Measurements from ENCODE around the gene SYT9. TPM values are rescaled to one million over a fixed set of nuclear protein-coding genes. Genes with fewer than 3 reads are reported as not detected.

The SYT9 gene
- polyA plus RNA-seq, 1 donor from 2014 or later = 2.3 TPM

GRCh38 chr11:7480113-7480512 is 228.4 kb downstream of the SYT9 start:
- H3K9me3 ChIP-seq (ENCODE audit: low read length) = no peaks in the 10 kb centered on the region
- H3K9ac ChIP-seq (ENCODE audit: low read length) = no peak overlapping the region
- H2AFZ ChIP-seq (ENCODE audit: low read depth, low read length) = no peak overlapping the region
- H3K27me3 ChIP-seq (ENCODE audit: insufficient read depth, low read depth, low read length) = no peaks in the 10 kb centered on the region
- H3K36me3 ChIP-seq (ENCODE audit: insufficient read depth, low read length) = no peaks in the 10 kb centered on the region
- TF ChIP-seq RAD21 (conservative IDR thresholded peaks at IDR 0.05) (no peak), MXI1 (conservative IDR thresholded peaks at IDR 0.05; ENCODE audit: poor library complexity, severe bottlenecking) (no peak), EZH2 (IDR thresholded peaks at IDR 0.05; ENCODE audit: borderline replicate concordance, insufficient read depth, low read length, poor library complexity, severe bottlenecking) (no peak), POLR2AphosphoS5 (IDR thresholded peaks at IDR 0.05) (no peak), TAF1 (IDR thresholded peaks at IDR 0.05; ENCODE audit: low read depth) (no peak), CTCF (IDR thresholded peaks at IDR 0.05; ENCODE audit: poor library complexity, severe bottlenecking) (no peak)
- no peak overlapping the region for H3K27ac ChIP-seq (ENCODE audit: low read length)
- no peak overlapping the region for H3K4me2 ChIP-seq (ENCODE audit: low read length)
- H3K9me2 ChIP-seq (ENCODE audit: insufficient read depth, low read length) = no peaks in the 10 kb centered on the region
- H3K4me3 ChIP-seq (ENCODE audit: low read length) = no peak overlapping the region
- no peaks in the 10 kb centered on the region for H3K79me2 ChIP-seq (replicated peaks; ENCODE audit: insufficient read depth, low read length)
- no peaks in the 10 kb centered on the region for H4K20me1 ChIP-seq (ENCODE audit: insufficient read depth)
- H3F3A ChIP-seq (ENCODE audit: insufficient read depth, low read length, poor library complexity, severe bottlenecking) = no peaks in the 10 kb centered on the region

GRCh38 chr11:7484131-7484530 is 232.4 kb downstream of the SYT9 start:
- H3K9me2 ChIP-seq (ENCODE audit: insufficient read depth, low read length) = no peaks in the 10 kb centered on the region
- no peak overlapping the region for H3K27ac ChIP-seq (ENCODE audit: low read length)
- no peaks in the 10 kb centered on the region for H3K27me3 ChIP-seq (ENCODE audit: insufficient read depth, low read depth, low read length)
- H3K9ac ChIP-seq (ENCODE audit: low read length) = no peak overlapping the region
- no peaks in the 10 kb centered on the region for H4K20me1 ChIP-seq (ENCODE audit: insufficient read depth)
- H3F3A ChIP-seq (ENCODE audit: insufficient read depth, low read length, poor library complexity, severe bottlenecking) = no peaks in the 10 kb centered on the region
- no peak overlapping the region for H3K4me2 ChIP-seq (ENCODE audit: low read length)
- no peak overlapping the region for H2AFZ ChIP-seq (ENCODE audit: low read depth, low read length)
- no peaks in the 10 kb centered on the region for H3K36me3 ChIP-seq (ENCODE audit: insufficient read depth, low read length)
- no peaks in the 10 kb centered on the region for H3K79me2 ChIP-seq (replicated peaks; ENCODE audit: insufficient read depth, low read length)
- TF ChIP-seq RAD21 (conservative IDR thresholded peaks at IDR 0.05) = no peak
- TF ChIP-seq TAF1 (IDR thresholded peaks at IDR 0.05; ENCODE audit: low read depth) = no peak
- TF ChIP-seq MXI1 (conservative IDR thresholded peaks at IDR 0.05; ENCODE audit: poor library complexity, severe bottlenecking) = no peak
- no peak for TF ChIP-seq REST (IDR thresholded peaks at IDR 0.05; ENCODE audit: borderline replicate concordance)
- TF ChIP-seq SMC3 (conservative IDR thresholded peaks at IDR 0.05; ENCODE audit: poor library complexity) = no peak
- TF ChIP-seq POLR2AphosphoS5 (IDR thresholded peaks at IDR 0.05) = no peak
- no peak for TF ChIP-seq EP300 (conservative IDR thresholded peaks at IDR 0.05; ENCODE audit: poor library complexity, severe bottlenecking)
- TF ChIP-seq CTCF (IDR thresholded peaks at IDR 0.05; ENCODE audit: poor library complexity, severe bottlenecking) = no peak
- no peak for TF ChIP-seq EZH2 (IDR thresholded peaks at IDR 0.05; ENCODE audit: borderline replicate concordance, insufficient read depth, low read length, poor library complexity, severe bottlenecking)
- no peaks in the 10 kb centered on the region for H3K9me3 ChIP-seq (ENCODE audit: low read length)
- no peak overlapping the region for H3K4me3 ChIP-seq (ENCODE audit: low read length)
